22Rv1 (cell line): Measurements from ENCODE around the gene TUFT1.

Experiments used
- CTCF ChIP-seq: fragments of 450-650 bp; IDR thresholded peaks from 2 replicates; pipeline ENCODE4 v1.5.1; 2017; ENCODE audit warnings: mild to moderate bottlenecking
- ZFX ChIP-seq: fragments of 450-650 bp; IDR thresholded peaks from 2 replicates; pipeline ENCODE4 v1.6.1; 2017; ENCODE audit warnings: antibody characterized with exemption, borderline replicate concordance

- TF ChIP-seq CTCF (no peak), ZFX (no peak)
These were observed 638 bp upstream of the TUFT1 start for GRCh38 chr1:151539321-151540020.
